ENCODE data around the gene MTARC2. TPM values are rescaled to one million over a fixed set of nuclear protein-coding genes. Genes with fewer than 3 reads are reported as not detected.

The MTARC2 gene
- total and polyA plus RNA-seq, 7 donors: 4.8 to 22.7 (median 11.9) TPM

DNA sequence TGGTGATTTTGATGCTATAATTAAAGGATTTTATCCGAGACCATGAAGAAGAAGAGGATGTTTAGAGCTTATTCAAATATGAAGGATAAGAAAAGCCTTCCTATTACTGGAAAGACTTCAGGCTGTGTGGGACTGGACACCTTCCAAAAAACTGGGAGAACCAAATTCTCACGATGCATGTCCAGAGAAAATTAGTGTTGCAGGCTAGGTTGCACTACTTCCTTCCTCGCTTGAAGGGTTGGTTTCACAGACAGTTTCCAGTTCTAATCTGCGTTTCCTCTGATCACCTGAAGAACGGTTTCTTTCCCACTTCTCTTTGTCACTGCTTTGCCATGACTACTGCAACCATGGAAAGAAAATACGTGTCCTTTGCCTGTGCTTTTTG is 2.0 kb downstream of the MTARC2 start:
- Histone ChIP-seq H3K27me3 (no peaks in the 10 kb centered on the region), H3K4me3 (no peak overlapping the region), H3K9me3 (no peaks in the 10 kb centered on the region), H3K27ac (peak overlapping the region in 3 of 4 donors; percentile 40 to 92 (median 84)), H3K4me1 (peaks cover 0 to 40% (median 36%) of the 10 kb centered on the region in 4 donors), H3K36me3 (peaks cover 0 to 9% (median 6%) of the 10 kb centered on the region in 4 donors)
- 46 to 60% methylated on average over 6 of the region's 6 CpGs for WGBS, 2 donors
- intact Hi-C loops (cut with DNase I): no loop called here
- DNase-seq: no peak
- TF ChIP-seq EP300 (IDR thresholded peaks at IDR 0.05): no peak
- no peak for TF ChIP-seq POLR2A (IDR thresholded peaks at IDR 0.05)
- TF ChIP-seq POLR2AphosphoS5 (IDR thresholded peaks at IDR 0.05): no peak
- TF ChIP-seq, protein P1, sequence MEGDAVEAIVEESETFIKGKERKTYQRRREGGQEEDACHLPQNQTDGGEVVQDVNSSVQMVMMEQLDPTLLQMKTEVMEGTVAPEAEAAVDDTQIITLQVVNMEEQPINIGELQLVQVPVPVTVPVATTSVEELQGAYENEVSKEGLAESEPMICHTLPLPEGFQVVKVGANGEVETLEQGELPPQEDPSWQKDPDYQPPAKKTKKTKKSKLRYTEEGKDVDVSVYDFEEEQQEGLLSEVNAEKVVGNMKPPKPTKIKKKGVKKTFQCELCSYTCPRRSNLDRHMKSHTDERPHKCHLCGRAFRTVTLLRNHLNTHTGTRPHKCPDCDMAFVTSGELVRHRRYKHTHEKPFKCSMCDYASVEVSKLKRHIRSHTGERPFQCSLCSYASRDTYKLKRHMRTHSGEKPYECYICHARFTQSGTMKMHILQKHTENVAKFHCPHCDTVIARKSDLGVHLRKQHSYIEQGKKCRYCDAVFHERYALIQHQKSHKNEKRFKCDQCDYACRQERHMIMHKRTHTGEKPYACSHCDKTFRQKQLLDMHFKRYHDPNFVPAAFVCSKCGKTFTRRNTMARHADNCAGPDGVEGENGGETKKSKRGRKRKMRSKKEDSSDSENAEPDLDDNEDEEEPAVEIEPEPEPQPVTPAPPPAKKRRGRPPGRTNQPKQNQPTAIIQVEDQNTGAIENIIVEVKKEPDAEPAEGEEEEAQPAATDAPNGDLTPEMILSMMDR (IDR thresholded peaks at IDR 0.05): no peak

DNA sequence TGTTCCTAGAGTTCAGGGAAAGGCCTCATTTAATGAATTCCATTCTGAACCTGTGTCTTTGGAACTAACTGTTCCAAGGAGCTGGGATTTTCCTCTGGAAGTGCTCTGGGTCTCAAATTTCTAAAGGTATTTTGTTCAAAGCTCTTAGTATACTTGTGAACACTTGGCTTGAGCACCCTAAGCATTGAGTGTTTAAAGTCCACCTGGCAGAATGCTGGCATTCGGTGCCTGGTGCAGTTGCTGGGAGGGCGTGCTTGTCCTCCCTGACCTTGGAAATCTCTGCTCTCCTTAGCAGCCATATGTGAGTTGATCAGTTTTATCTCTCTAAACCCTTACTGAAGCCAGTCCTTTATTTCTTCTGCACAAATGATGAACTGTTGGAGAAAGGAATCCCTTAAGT is 3.0 kb downstream of the MTARC2 start:
- Histone ChIP-seq H3K36me3 (peaks cover 0 to 18% (median 15%) of the 10 kb centered on the region in 4 donors), H3K27me3 (no peaks in the 10 kb centered on the region), H3K4me3 (no peak overlapping the region), H3K4me1 (peaks cover 0 to 40% (median 36%) of the 10 kb centered on the region in 4 donors), H3K27ac (peak overlapping the region in 1 of 4 donors; percentile 49), H3K9me3 (no peaks in the 10 kb centered on the region)
- no peak for DNase-seq
- intact Hi-C loops (cut with DNase I): no loop called here
- no peak for TF ChIP-seq POLR2AphosphoS5 (IDR thresholded peaks at IDR 0.05)
- no peak for TF ChIP-seq EP300 (IDR thresholded peaks at IDR 0.05)
- TF ChIP-seq, protein P1 (IDR thresholded peaks at IDR 0.05): no peak
- TF ChIP-seq POLR2A (IDR thresholded peaks at IDR 0.05): no peak
- WGBS, 2 donors: 24 to 66% methylated on average over 2 of the region's 2 CpGs

DNA sequence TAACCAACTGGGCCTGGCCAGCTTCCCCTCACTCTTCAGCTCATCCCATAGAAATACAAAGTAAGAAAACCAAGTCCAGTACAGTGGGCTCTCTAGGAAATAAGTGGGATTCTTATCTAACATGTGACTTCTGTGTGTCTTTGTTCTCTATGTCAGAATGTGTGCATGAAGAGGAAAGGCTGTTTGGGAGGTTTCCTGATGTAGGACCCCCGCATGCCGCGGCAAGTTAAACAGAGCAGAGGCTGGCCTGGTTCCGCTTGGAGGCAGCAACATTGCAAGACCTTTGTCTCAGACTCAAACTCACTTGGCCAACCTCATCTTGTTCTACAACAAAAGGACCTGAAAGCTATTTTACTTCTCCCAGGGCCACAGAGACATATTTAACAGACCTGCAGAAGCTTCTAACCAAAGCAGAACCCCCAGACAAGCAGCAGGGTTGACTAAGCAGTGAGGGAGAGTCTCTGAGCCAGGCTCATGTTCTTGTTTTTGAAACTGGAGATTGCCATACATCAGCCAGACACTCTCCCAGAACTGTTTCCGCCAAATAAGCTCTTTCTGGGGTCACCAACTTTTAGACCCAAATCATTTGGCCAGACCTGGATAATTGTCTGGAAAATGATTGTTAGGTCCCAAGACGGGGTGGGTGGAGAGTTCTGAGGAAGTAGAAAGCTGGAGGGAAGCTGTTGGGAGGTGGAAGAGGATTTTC is 6.2 kb downstream of the MTARC2 start:
- WGBS, 2 donors: 94 to 95% methylated on average over 6 of the region's 6 CpGs
- H3K9me3 ChIP-seq: no peaks in the 10 kb centered on the region

DNA sequence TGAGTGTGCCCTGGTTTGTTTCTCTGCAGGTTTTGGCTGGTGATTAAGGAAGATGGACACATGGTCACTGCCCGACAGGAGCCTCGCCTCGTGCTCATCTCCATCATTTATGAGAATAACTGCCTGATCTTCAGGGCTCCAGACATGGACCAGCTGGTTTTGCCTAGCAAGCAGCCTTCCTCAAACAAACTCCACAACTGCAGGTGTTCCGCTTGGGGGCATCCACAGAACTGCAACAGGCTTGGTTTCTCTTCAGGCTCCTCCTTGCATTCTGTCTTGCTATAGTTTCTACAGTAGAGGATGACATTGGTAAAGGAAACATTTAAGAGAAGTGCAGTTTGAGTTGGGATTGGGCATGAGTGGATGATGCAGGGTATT is 6.8 kb downstream of the MTARC2 start:
- TF ChIP-seq POLR2AphosphoS5 (IDR thresholded peaks at IDR 0.05) (no peak), POLR2A (IDR thresholded peaks at IDR 0.05) (no peak), EP300 (IDR thresholded peaks at IDR 0.05) (no peak)
- TF ChIP-seq, protein P1 (IDR thresholded peaks at IDR 0.05): no peak
- WGBS, 2 donors: 94 to 96% methylated on average over 4 of the region's 4 CpGs
- Histone ChIP-seq H3K27ac (no peak overlapping the region), H3K4me1 (peaks cover 0 to 18% (median 17%) of the 10 kb centered on the region in 4 donors), H3K36me3 (peaks cover 0 to 31% (median 21%) of the 10 kb centered on the region in 4 donors), H3K4me3 (no peak overlapping the region), H3K9me3 (no peaks in the 10 kb centered on the region), H3K27me3 (no peaks in the 10 kb centered on the region)
- DNase-seq: no peak
- intact Hi-C loops (cut with DNase I): no loop called here

More for the DNA sequence above, 6.2 kb downstream of the MTARC2 start:
- no peak for DNase-seq
- TF ChIP-seq POLR2A (IDR thresholded peaks at IDR 0.05): no peak
- Histone ChIP-seq H3K4me3 (no peak overlapping the region), H3K27me3 (no peaks in the 10 kb centered on the region), H3K4me1 (peaks cover 0 to 23% (median 22%) of the 10 kb centered on the region in 4 donors), H3K27ac (no peak overlapping the region), H3K36me3 (peaks cover 0 to 31% (median 21%) of the 10 kb centered on the region in 4 donors)
- intact Hi-C loops (cut with DNase I): no loop called here

DNA sequence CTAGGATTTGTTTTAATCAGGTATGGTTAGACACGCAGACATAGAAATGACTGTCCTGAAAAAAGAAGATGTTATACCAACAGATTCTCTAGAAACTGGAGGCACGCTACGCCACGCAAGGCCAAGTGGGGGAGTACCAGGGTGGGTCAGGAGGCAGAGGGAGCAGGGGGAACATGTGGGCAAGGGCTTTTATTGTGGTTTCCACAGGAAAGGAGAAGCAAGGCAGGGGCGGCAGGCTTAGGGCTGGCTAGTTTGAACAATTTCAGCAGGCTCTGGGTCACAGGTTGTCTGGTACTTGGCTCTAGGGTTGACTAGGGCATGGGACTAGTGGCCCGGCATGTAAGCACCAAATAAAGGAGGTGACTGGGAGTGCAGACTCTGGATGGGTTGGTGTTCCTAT is 7.2 kb downstream of the MTARC2 start:
- Histone ChIP-seq H3K9me3 (no peaks in the 10 kb centered on the region), H3K27ac (no peak overlapping the region), H3K27me3 (no peaks in the 10 kb centered on the region), H3K4me1 (peaks cover 0 to 14% (median 13%) of the 10 kb centered on the region in 4 donors), H3K4me3 (no peak overlapping the region), H3K36me3 (peaks cover 0 to 31% (median 21%) of the 10 kb centered on the region in 4 donors)
- intact Hi-C loops (cut with DNase I): no loop called here
- no peak for TF ChIP-seq POLR2A (IDR thresholded peaks at IDR 0.05)
- no peak for TF ChIP-seq POLR2AphosphoS5 (IDR thresholded peaks at IDR 0.05)
- no peak for TF ChIP-seq EP300 (IDR thresholded peaks at IDR 0.05)
- TF ChIP-seq, protein P1 (IDR thresholded peaks at IDR 0.05): no peak
- no peak for DNase-seq
- 78 to 93% methylated on average over 6 of the region's 6 CpGs for WGBS, 2 donors

All from sigmoid colon (tissue), 7 donors.